Erythroblast (primary cell): ENCODE data around the gene CYLC2.

Source experiments
- GATA1 ChIP-seq: IDR thresholded peaks from 2 replicates; pipeline ENCODE4 v1.6.1; 2011; ENCODE audit warnings: low read depth, mild to moderate bottlenecking, control low read depth, low read length, moderate library complexity
- POLR2A ChIP-seq: IDR thresholded peaks from 2 replicates; pipeline ENCODE4 v1.6.1; 2011; ENCODE audit warnings: mild to moderate bottlenecking, low read length

- TF ChIP-seq POLR2A = no peak
- TF ChIP-seq GATA1 = no peak
These were observed 28.1 kb upstream of the CYLC2 start for GRCh38 chr9:102966999-102967398.
